ENCODE results near the gene MEF2B. TPM values are rescaled to one million over a fixed set of nuclear protein-coding genes. Genes with fewer than 3 reads are reported as not detected.
"Not testable (repeated sequence)": the region's sequence is repeated elsewhere in the genome, so short reads cannot be mapped to it uniquely, and the experiment has no call there.

The MEF2B gene
- total RNA-seq, 1 donor from 2014 or later = 1.5 TPM

GRCh38 chr19:19103167-19103566 lies 66.9 kb downstream of the MEF2B start:
- Mint-ChIP-seq H3K9me3 (no peaks in the 10 kb centered on the region), H3K4me1 (peaks cover 18% of the 10 kb centered on the region), H3K4me3 (no peak overlapping the region), H3K36me3 (ENCODE audit: low read depth) (no peaks in the 10 kb centered on the region), H3K27ac (ENCODE audit: unreplicated experiment) (no peak overlapping the region), H3K27me3 (ENCODE audit: low read depth) (no peaks in the 10 kb centered on the region)
- DNase-seq (ENCODE audit: low read depth, low spot score) = no peak
- no peak for TF ChIP-seq CTCF (conservative IDR thresholded peaks at IDR 0.05)

- peaks cover 18% of the 10 kb centered on the region for H3K4me1 Mint-ChIP-seq
- DNase-seq (ENCODE audit: low read depth, low spot score); H3K9me3 Mint-ChIP-seq; H3K27ac Mint-ChIP-seq (ENCODE audit: unreplicated experiment); H3K4me3 Mint-ChIP-seq; H3K27me3 Mint-ChIP-seq (ENCODE audit: low read depth); H3K36me3 Mint-ChIP-seq (ENCODE audit: low read depth): not testable (repeated sequence)
These were observed 67.5 kb downstream of the MEF2B start for GRCh38 chr19:19102566-19102965.

GRCh38 chr19:19101540-19101939 lies 68.5 kb downstream of the MEF2B start:
- Mint-ChIP-seq H3K27ac (ENCODE audit: unreplicated experiment) (no peak overlapping the region), H3K4me3 (no peak overlapping the region), H3K9me3 (no peaks in the 10 kb centered on the region), H3K4me1 (peaks cover 18% of the 10 kb centered on the region), H3K36me3 (ENCODE audit: low read depth) (no peaks in the 10 kb centered on the region), H3K27me3 (ENCODE audit: low read depth) (no peaks in the 10 kb centered on the region)
- TF ChIP-seq CTCF (conservative IDR thresholded peaks at IDR 0.05) = no peak
- DNase-seq (ENCODE audit: low read depth, low spot score) = no peak

- no peak overlapping the region for H3K4me3 Mint-ChIP-seq
These were observed 71.1 kb downstream of the MEF2B start for GRCh38 chr19:19098703-19099632.

GRCh38 chr19:19098084-19098702 lies 71.9 kb downstream of the MEF2B start:
- DNase-seq (ENCODE audit: low read depth, low spot score) = no peak
- no peaks in the 10 kb centered on the region for H3K9me3 Mint-ChIP-seq
- no peak overlapping the region for H3K27ac Mint-ChIP-seq (ENCODE audit: unreplicated experiment)
- no peak overlapping the region for H3K4me3 Mint-ChIP-seq
- H3K27me3 Mint-ChIP-seq (ENCODE audit: low read depth) = no peaks in the 10 kb centered on the region
- no peaks in the 10 kb centered on the region for H3K4me1 Mint-ChIP-seq
- no peak for TF ChIP-seq CTCF (conservative IDR thresholded peaks at IDR 0.05)
- no peaks in the 10 kb centered on the region for H3K36me3 Mint-ChIP-seq (ENCODE audit: low read depth)

More at GRCh38 chr19:19098703-19099632, 71.1 kb downstream of the MEF2B start:
- H3K27ac Mint-ChIP-seq (ENCODE audit: unreplicated experiment) = no peak overlapping the region
- no peaks in the 10 kb centered on the region for H3K9me3 Mint-ChIP-seq
- DNase-seq (ENCODE audit: low read depth, low spot score) = no peak
- H3K36me3 Mint-ChIP-seq (ENCODE audit: low read depth) = no peaks in the 10 kb centered on the region
- no peaks in the 10 kb centered on the region for H3K27me3 Mint-ChIP-seq (ENCODE audit: low read depth)
- no peaks in the 10 kb centered on the region for H3K4me1 Mint-ChIP-seq
- no peak for TF ChIP-seq CTCF (conservative IDR thresholded peaks at IDR 0.05)
